ENCODE results near the gene INAFM2.

The INAFM2 gene

GRCh38 chr15:40358471-40359353 is 35.2 kb downstream of the INAFM2 start:
- DNase-seq (ENCODE audit: low read depth in 1 of 2, low spot score in 1 of 2), result no peak

GRCh38 chr15:40360015-40360414 is 36.5 kb downstream of the INAFM2 start:
- DNase-seq (ENCODE audit: low read depth in 1 of 2, low spot score in 1 of 2), result no peak

- DNase-seq (ENCODE audit: low read depth in 1 of 2, low spot score in 1 of 2), result no peak
These were observed 38.1 kb downstream of the INAFM2 start for GRCh38 chr15:40361640-40362039.

- DNase-seq (ENCODE audit: low read depth in 1 of 2, low spot score in 1 of 2), result no peak
These were observed 40.1 kb downstream of the INAFM2 start for GRCh38 chr15:40363611-40364010.

- DNase-seq (ENCODE audit: low read depth in 1 of 2, low spot score in 1 of 2), result no peak
These were observed 40.8 kb downstream of the INAFM2 start for GRCh38 chr15:40364251-40364650.

GRCh38 chr15:40365016-40365415 is 41.5 kb downstream of the INAFM2 start:
- no peak for DNase-seq (ENCODE audit: low read depth in 1 of 2, low spot score in 1 of 2)

- DNase-seq (ENCODE audit: low read depth in 1 of 2, low spot score in 1 of 2), result no peak
These were observed 42.3 kb downstream of the INAFM2 start for GRCh38 chr15:40365624-40366456.

GRCh38 chr15:40366457-40367370 is 43.2 kb downstream of the INAFM2 start:
- DNase-seq (ENCODE audit: low read depth in 1 of 2, low spot score in 1 of 2), result no peak

GRCh38 chr15:40367371-40367685 is 43.8 kb downstream of the INAFM2 start:
- DNase-seq (ENCODE audit: low read depth in 1 of 2, low spot score in 1 of 2), result no peak

- DNase-seq (ENCODE audit: low read depth in 1 of 2, low spot score in 1 of 2), result peak; percentile 68 to 79
These were observed 44.5 kb downstream of the INAFM2 start for GRCh38 chr15:40367686-40368611.

- DNase-seq (ENCODE audit: low read depth in 1 of 2, low spot score in 1 of 2), result no peak
These were observed 45.4 kb downstream of the INAFM2 start for GRCh38 chr15:40368719-40369473.

GRCh38 chr15:40369474-40369869 is 46.0 kb downstream of the INAFM2 start:
- no peak for DNase-seq (ENCODE audit: low read depth in 1 of 2, low spot score in 1 of 2)

GRCh38 chr15:40369971-40370370 is 46.5 kb downstream of the INAFM2 start:
- DNase-seq (ENCODE audit: low read depth in 1 of 2, low spot score in 1 of 2), result no peak

- DNase-seq (ENCODE audit: low read depth in 1 of 2, low spot score in 1 of 2), result no peak
These were observed 49.5 kb downstream of the INAFM2 start for GRCh38 chr15:40372981-40373380.
